ENCODE measurements around the gene TTC28. TPM values are rescaled to one million over a fixed set of nuclear protein-coding genes. Genes with fewer than 3 reads are reported as not detected.
A peak's percentile ranks its signal among the peaks of the same experiment; 100 is the strongest.
"Not testable (repeated sequence)": the region's sequence is repeated elsewhere in the genome, so short reads cannot be mapped to it uniquely, and the experiment has no call there.

Gene TTC28
- total RNA-seq, 1 donor: 19.7 TPM

- DNase-seq (ENCODE audit: low read depth in 2 of 3, low spot score in 2 of 3): no peak
Observed at GRCh38 chr22:28609921-28610320, 69.7 kb downstream of the TTC28 start.

DNA sequence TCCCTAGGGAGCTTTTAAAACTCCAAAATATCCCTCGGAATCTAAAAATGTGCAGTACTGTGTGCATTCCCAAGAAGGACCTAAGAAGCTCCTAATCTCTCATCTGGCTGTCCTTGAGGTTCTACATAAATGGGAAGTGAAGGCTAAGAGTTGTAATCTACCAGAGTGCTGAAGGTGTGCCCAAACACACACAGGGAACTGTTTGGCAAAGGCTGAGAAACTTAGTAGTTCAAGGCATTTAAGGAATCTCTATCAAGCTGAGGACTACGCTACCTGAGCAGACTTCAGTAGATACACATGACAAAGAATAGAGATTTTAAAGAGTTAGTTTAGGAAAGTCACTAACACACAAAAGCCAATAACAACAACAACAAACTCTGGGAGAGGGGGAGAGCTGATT is 71.1 kb downstream of the TTC28 start:
- no peak for DNase-seq (ENCODE audit: low read depth in 2 of 3, low spot score in 2 of 3)

- DNase-seq (ENCODE audit: low read depth in 2 of 3, low spot score in 2 of 3): no peak
Observed at GRCh38 chr22:28607795-28608194, 71.8 kb downstream of the TTC28 start.

GRCh38 chr22:28604966-28605761 is 74.5 kb downstream of the TTC28 start:
- DNase-seq (ENCODE audit: low read depth in 2 of 3, low spot score in 2 of 3): no peak

DNA sequence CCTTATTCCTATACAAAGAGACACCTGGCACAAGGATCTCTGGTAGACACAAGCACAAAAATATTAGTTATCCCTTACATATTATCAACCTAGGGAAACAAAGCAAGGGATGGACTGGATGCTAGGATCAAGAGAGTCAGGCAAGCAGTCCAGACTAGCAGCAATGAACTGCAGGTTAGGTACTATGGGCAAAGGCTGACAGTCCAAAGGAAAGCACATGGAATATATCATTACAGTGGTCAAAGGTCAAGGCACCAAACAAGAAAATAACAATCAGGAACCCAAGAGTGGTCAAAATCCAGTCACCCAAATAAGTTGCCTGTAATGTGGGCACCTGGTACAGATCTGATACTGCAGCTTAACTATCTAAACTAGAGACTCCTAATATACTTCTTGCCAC is 77.7 kb downstream of the TTC28 start:
- no peak for DNase-seq (ENCODE audit: low read depth in 2 of 3, low spot score in 2 of 3)

DNA sequence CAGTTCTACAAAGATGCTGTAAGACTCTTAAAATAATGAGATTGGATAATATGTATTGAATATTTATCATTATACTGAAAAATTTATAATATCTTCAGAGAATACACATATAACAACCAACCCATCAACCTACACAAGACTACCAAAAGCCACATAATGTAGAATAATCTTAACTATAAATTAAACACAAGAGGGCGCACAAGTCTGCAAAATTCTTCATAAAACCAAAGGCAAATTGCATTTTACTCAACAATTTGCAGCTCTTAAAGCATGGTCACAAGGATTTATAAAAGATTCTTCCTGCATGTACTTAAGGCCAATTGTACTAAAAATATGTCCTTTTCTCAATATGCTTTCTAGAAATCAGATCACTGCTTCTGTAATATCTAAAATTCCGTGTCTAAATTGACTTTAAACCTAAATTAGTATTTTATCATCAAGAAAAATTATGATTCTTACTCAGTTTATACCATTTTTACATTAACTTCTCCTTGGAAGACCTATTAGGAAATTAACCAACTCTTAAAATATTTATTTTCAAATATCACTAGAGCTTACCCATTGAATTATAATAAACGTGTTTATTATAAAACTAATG is 79.0 kb downstream of the TTC28 start:
- DNase-seq (ENCODE audit: low read depth in 2 of 3, low spot score in 2 of 3): peak in 2 of 3 donors; percentile 46 to 84

- DNase-seq (ENCODE audit: low read depth in 2 of 3, low spot score in 2 of 3): no peak
Observed at GRCh38 chr22:28599693-28600092, 79.9 kb downstream of the TTC28 start.

DNA sequence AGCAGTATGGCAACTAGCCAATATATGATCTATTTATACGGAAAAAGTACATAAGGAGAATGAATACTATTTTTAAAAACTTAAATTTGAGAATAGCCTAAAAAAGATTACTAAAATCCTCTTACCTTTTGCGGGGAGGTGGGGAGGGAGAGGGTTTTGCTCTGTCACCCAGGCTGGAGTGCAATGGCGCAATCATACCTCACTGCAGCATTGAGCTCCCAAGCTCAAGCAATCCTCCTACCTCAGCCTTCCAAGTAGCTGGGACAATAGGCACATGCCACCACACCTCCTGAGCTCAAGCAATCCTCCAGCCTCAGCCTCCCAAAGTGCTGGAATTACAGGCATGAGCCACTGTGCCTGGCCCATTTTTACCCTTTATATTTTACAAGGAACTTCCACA is 82.0 kb downstream of the TTC28 start:
- no peak for DNase-seq (ENCODE audit: low read depth in 2 of 3, low spot score in 2 of 3)

- DNase-seq (ENCODE audit: low read depth in 2 of 3, low spot score in 2 of 3): peak in 2 of 3 donors; percentile 40 to 84
Observed at GRCh38 chr22:28594797-28595462, 84.7 kb downstream of the TTC28 start.

DNA sequence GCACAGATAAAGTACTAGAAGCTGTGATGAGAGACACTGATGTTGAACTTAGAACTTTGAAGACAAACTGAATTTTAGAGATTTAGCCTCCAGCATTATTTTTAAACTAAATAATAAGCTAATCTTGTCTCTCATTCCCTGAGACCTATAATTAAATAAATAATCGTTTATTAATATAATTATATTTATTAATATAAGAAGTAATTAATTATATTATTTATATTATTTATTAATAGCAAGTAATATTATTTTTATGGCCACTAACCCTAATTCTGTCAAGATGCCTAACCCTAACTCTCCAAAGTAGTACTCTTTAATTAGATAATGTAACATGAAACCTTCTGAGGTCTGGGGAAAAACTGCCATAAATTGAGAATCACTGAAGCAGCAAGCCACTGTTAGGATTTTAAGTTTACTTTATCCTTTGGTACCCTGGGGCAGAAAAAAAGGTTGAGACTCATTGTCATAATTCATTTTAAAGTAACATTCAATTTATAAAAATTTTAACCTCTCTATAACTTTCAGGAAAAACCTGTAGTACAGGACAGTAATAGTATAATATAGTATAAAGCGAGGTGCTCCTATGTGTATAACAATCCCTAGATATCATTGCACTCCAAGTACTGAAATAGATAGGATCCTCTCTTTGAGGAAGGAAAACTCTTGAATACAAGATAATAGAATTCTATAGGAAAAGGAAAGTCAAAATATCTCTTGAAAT is 85.4 kb downstream of the TTC28 start:
- no peak for DNase-seq (ENCODE audit: low read depth in 2 of 3, low spot score in 2 of 3)

DNA sequence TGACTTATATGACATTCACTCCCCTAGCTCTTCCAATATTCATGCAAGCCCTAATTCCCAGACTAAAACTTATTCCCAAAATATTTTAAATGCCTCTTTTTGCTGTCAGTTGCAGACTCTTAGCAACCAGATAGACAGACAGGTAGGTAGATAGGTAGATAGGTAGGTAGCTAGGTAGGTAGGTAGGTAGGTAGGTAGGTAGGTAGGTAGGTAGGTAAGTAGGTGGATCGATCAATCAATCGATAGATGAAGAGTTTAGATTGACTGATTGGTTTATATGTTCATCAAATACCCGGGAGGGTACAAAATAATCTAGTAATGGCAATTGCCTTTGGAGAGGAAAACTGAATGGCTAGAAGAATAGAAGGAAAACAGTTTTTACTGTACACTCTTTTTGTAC is 86.3 kb downstream of the TTC28 start:
- DNase-seq (ENCODE audit: low read depth in 2 of 3, low spot score in 2 of 3): no peak

GRCh38 chr22:28589102-28589750 is 90.4 kb downstream of the TTC28 start:
- DNase-seq (ENCODE audit: low read depth in 2 of 3, low spot score in 2 of 3): peak in 2 of 3 donors; percentile 42 to 74

GRCh38 chr22:28585324-28585723 is 94.3 kb downstream of the TTC28 start:
- no peak for DNase-seq (ENCODE audit: low read depth in 2 of 3, low spot score in 2 of 3)

DNA sequence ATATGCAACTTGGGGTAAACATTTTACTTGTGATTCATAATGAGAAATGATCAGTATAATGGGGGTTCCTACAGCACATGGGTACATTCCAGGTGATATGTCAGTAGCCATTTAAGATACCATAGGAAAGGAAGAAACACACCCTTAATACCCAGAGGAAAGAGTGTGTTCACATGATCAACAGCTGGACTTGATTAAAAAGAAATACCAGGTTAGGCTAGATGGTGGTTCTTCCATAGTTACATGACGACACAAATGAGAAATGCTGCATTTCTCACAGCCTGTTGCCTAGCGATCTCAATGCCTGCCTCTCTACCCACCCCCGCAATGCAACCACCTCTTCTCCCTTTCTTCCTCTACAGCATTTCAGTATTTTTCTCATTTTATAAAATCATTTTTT is 96.8 kb downstream of the TTC28 start:
- DNase-seq (ENCODE audit: low read depth in 2 of 3, low spot score in 2 of 3): no peak

DNA sequence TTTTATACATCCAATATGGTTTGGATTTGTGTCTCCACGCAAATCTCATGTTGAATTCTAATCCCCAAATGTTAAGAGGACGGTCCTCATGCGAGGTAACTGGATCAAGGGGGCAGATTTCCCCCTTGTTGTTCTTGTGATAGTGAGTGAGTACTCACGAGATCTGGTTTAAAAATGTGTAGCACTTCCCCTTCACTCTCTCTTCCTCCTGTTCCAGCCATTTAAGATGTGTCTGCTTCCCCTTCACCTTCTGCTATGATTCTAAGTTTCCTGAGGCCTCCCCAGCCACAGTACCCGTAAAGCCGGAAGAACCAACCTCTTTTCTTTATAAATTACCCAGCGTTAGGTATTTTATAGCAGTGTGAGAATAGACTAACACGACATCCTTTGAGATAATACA is 98.6 kb downstream of the TTC28 start:
- DNase-seq (ENCODE audit: low read depth in 2 of 3, low spot score in 2 of 3): peak in 1 of 3 donors; percentile 10

GRCh38 chr22:28576162-28576561 is 103.5 kb downstream of the TTC28 start:
- DNase-seq (ENCODE audit: low read depth in 2 of 3, low spot score in 2 of 3): no peak

GRCh38 chr22:28574159-28574788 is 105.4 kb downstream of the TTC28 start:
- peak in 1 of 3 donors; percentile 46 for DNase-seq (ENCODE audit: low read depth in 2 of 3, low spot score in 2 of 3)

GRCh38 chr22:28570696-28571373 is 108.8 kb downstream of the TTC28 start:
- DNase-seq (ENCODE audit: low read depth in 2 of 3, low spot score in 2 of 3): no peak

- not testable (repeated sequence) for DNase-seq (ENCODE audit: low read depth in 2 of 3, low spot score in 2 of 3)
Observed at GRCh38 chr22:28568974-28569373, 110.7 kb downstream of the TTC28 start.

GRCh38 chr22:28568099-28568498 is 111.5 kb downstream of the TTC28 start:
- DNase-seq (ENCODE audit: low read depth in 2 of 3, low spot score in 2 of 3): no peak

Measured in hematopoietic multipotent progenitor cell (in vitro differentiated cells).